AG20443 (cell line): ENCODE measurements around the gene SIM2.

Experiments
- DNase-seq: peaks from one replicate; pipeline ENCODE4 v3.0.0; 2012; ENCODE audit warnings: low spot score, mixed read lengths

Gene SIM2

DNA sequence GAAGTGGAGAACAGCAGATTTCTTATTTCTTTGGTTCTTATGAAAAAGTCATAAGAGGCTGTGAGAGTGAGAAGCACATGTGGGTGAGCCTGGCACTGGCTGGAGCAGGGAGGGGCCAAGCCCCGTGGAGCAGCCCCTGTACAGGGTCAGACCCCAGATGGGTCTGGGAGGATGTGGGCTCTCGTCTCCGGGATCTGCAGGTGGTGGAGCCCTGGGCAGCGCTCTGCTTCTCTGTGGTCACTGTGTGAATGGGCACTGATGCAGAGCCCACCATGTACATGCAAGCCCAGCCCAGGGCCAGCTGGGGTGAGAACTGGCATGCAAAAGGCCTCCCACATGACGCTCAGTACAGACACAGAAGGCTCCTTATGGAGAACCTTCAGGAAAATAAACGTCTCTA, 67.6 kb downstream of the SIM2 start:
- DNase-seq, result no peak

DNA sequence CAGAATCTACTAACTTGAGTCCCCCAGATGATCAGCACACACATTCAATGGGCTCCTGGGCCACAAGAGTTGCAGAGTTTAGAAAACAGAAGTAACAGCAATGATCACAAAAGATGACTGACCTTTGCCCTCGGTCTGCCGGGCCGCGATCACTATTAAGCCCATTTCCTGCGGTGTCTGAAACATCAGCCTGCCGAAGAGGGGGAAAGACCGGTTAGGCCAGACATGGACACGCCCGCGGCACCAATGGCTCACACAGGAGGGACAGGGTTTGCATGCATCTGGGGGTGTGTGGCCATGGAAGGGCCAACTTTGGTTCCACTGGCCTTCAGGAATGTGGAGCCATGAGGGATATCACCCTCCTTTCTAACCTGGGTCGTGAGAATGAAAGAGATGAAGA, 68.2 kb downstream of the SIM2 start:
- no peak for DNase-seq

DNA sequence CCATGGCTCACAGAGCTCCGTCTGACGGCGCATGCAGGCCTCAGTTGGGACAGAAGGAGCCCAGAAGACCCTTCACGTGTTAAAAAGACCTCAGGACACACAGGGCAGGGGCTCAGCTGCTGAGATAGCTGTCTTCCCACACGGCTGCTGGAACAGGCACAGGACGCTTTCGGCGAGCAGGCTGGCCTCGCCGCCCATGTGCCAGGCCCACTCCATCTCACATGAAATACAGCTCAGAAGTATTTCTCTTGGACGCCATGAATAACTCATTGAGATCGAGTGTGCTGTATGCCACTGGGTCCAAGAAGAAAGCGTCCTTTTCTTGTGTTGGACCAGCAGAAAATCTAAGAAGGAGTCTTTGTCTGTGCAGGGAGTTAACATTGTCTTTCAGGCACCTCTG, 69.6 kb downstream of the SIM2 start:
- no peak for DNase-seq

DNA sequence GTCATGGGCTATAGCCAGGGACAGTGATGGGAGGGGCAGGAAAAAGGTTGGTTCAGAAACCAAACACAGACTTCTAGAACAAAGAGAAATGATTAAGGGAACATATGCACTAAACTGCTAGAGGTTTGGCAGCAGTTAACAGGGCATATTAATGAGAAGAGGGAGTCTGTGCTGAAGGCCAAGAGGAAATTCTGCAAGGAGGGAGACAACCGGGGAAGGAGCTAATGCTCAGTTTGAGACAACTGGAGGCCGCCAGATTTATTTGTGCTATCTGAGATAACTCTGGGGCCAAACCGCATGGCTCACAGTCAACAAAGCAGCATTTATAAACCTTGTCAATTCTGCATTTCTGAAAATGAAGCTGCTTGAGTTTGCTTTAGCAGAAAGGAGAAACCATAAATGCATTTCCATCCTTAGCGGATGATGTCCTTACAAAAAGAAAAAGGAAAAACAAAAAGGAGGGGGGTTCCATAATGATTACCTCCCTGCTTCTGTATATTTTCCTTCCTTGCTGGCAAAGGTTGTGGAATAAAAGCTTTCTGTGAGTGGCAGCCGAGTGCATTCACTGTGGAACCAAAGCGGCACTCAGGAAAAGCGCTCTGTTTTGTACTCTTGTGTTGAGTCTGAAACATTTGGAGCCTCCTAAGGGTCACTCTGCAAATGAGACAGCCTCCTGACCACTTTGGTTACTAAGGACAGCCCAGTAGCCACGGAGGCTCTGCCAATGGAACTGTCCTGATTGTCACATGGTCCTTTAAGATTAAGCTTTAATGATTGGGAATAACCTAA, 70.3 kb downstream of the SIM2 start:
- no peak for DNase-seq

DNA sequence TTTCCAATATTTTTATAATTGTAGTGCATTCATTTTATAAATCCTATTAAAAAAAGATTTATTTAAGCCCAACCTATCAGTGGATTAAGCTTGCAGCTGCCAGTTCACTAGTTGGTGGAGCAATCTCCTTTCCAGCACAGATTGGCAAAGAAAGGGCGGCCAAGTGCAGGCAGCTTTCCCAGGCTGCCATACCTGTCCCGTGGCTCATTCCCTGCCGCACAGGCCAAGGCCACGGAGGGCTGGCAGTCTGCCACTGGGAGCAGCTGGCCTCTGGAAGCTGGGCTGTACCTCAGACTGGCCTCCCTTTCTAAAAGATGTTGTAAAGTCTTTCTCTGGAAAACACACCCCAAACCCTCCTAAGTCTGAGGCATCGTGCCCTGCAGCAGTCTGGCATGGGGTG, 74.2 kb downstream of the SIM2 start:
- DNase-seq, result peak; percentile 70

DNA sequence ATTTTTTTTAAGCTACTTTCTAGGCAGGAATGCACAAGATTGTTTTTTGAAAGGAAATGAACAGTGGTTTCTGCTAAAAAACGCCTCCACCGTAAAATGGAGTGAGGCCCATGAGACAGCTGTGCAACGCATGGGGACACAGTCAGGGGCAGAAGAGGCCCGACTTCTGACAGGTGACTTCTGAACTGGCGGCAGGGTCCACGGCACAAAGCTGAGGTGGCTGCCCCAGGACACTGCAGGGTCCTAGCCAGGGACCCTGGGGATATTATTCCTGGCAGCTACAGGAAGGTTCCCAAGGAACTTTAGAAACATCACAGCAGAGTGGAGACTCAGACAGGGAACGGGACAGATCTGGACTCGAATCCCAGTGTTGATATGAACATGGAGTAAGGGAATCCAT, 75.1 kb downstream of the SIM2 start:
- DNase-seq, result no peak

DNA sequence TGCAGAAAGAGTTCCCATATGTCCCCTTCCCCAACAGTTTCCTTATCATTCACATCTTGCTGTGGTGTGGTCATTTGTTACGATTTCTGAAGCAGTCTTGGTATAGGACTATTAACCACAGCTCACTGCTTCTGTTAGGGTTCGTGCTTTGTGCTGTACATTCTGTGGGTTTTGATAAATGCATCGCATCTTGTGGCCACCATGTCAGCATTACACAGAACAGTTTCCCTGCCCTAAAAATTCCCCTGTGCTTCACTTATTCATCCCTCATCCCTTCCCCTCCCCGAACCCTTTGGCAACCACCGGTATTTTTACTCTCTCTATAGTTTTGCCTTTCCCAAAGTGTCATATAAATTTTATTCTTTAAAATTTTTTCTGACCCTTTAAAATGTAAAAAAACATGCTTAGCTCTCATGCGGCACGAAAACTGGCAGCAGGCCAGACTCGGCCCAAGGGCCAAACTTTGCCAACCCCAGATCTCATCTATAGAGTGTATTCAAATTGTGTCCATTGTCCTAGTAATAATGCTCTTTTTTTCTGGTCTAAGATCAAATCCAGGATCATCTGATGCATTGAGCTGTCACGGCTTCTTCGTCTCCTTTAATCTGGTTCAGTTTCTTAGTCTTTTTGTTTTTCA, 78.2 kb downstream of the SIM2 start:
- no peak for DNase-seq

DNA sequence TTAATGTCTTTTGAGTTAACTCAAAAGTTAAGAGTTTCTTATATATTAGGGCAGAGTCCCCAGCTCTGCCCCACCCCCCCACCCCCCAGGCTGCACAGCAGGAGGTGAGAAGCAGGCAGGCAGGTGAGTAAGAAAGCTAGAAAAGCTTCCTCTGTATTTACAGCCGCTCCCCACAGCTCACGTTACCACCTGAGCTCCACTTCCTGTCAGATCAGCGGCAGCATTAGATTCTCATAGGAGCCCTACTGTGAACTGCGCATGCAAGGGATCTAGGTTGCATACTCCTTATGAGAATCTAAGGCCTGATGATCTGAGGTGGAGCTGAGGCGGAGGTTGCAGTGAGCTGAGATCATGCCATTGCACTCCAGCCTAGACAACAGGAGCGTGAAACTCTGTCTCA, 81.9 kb downstream of the SIM2 start:
- no peak for DNase-seq

DNA sequence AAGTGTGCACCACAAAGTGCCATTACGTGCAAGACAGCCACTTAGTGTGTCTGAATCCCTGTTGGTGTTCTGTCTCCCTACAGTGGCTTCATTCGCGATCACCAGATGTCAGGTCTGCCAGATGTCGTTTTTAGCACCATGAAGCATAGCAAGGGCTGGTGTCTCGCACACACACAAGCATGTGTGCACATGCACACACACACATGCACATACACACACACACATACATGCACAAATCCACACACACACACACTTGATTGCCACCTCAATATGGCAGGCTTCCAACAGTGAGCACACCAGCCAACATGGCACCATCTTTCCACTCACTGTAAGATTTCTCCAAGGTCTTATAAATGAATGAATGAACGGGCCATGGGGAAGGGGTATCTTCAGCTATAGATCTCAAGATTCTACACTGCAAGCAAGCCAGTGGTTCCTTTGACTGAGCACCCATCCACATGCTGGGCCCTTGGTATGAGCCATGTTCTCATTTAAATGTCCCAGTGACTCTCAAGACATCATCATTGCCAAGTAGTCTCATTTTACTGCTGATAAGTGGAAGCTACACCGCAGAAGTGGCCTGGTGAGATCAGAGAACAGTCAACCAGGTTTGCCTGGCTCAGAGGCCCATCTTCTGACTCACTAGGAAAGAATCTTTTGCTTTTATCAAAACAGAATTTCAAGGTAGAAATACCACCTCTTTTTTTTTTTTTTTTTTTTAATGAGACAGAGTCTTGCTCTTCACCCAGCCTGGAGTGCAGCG, 84.9 kb downstream of the SIM2 start:
- DNase-seq, result no peak

DNA sequence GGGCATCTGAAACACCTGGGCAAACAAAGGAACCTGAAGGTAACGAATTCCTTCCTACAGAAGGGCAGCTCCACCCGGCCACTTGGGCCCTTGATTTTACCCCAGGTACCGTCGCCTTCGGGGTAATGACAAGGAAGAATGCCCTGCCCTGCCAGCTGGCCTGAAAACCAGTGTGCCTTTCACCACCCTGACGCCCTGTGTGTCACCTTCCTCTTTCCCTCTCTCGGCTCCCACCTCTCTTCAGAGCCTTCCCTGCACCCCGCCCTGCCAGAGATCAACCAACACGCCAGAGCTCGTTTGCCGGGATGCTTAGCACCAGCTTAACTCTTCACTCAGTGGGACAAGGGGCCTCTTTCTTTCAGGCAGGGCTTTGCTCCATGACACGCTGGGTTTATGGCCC, 86.0 kb downstream of the SIM2 start:
- no peak for DNase-seq

DNA sequence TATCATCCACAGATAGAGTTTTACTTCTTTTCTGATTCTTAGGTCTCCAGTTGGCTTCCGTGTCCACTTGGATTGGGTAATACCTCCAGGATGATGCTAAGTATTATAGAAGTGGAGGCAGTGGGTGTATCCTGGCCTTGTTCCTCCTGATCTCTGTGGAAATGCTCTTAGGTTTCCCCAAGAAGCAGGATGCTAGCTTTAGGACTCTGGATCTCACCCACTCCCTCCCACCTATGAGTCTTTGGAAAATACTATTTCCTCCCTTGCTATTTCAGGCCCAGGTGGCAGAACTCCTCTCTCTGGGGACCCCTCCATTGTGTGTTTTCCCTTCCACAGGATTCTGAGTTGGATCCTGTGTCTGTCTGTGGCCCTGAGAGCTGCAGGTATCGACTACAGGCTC, 86.7 kb downstream of the SIM2 start:
- no peak for DNase-seq

DNA sequence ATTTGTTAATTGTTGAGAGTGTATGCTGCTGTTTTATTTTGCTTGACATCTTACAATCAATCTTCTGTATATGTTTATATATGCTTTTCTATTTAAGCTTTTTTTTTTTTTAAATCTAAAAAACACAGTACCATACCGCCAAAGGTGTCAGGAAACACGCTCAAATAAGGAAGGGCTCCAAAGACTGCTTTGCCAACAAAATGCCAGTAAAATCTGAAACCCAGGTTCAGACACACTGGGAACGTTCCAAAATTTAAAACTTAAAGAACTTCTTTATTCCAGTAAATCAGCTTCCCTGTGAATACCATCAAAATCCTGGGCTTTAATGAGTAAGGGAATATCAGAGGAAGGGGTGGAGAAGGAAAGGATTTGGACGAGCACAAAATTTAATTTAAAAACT, 87.3 kb downstream of the SIM2 start:
- no peak for DNase-seq

DNA sequence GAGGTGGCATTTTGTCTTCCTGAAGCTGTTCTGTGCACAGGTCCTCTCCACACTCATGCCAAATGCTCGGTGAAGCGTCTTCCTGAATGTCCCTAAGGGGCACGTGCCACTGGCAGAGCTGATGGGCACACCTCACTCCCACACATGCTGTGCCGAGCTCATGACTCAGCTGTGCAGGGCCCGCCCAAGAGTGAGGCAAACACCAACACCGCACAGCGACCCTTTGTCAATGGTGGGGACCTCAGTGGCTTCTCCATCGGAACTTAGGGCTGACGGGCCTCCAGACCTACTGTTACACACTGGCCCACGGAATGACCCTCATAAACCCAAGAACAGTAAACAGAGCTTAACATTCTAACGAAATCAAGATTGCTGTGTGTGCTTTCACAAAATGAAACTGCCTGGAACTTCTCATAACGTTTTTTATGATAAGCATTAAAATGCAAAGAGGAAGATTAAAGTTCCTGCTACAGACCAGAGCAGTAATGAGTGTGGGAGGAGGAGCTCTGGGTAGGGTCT, 89.3 kb downstream of the SIM2 start:
- no peak for DNase-seq

DNA sequence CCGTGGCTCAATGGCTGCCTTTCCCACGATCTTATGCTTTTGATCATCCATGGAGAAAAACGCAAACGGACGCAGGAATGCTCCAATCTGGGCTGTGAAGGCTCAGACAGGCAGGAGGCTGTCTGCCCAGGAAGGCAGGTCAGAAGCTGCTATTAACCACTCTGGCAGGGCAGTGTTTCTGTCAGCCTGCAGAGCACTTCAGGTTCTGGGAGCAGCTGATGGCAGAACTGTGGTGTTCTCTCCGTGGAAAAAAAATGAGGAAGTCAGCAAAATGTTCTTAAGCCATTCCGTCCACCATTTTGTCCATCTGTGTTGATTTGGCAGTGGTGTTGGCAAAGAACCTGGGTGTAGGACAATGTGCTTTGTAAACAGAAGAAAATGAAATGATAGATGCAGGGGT, 91.7 kb downstream of the SIM2 start:
- no peak for DNase-seq

DNA sequence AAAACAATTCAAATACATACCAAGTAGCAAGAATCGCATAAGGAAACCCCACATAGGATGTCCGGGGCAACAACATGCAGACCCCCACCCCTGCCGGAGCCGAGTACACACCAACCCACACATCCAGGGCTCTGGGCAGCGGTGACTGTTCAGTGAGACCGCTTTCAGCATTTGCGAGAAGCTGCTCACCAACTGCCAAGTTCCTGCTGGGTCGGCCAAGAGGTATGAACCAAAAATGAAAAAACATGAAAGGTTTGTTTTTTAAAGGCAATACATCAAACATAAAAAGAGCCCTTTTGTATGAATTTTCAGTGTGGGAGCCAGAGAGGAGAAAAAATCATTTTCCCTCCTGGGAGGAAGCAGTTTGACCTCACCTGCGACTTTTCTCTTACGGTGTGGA, 92.3 kb downstream of the SIM2 start:
- DNase-seq, result no peak

DNA sequence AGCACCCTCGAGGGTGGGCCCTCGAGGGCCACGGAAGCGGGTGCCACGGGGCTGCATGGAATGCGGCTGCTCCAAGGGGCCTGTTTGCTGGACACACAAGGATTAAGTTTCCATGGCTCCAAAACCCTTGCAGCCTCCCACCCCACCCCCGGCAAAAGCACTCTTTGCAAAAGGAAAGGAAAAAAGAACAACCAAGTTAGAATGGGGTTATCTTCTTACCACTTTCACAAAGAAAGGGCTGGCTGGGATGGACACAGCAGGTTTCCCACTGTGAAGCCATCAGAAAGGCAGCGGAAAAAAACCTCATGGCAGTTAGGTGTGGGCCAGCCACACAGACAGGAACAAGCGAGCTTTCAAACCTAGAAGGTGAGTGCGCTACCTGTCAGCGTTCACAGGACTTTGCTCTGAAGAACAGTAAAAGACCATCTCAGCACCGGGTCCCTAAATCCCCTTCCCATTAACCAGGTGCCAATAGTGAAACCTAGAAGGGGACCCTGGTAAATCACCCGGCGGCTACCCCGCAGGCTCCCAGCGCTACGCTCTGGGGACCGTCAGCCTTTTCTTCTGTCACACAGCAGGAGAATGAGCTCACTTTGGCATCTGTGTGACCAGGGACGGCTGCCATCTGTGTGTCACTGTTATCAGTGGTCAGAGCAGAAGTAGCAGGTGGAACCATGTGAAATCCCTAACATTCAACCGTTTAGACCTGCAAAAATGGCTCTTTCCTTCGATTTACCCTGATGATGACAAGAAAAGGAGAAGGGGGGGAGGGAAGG, 93.0 kb downstream of the SIM2 start:
- DNase-seq, result no peak

DNA sequence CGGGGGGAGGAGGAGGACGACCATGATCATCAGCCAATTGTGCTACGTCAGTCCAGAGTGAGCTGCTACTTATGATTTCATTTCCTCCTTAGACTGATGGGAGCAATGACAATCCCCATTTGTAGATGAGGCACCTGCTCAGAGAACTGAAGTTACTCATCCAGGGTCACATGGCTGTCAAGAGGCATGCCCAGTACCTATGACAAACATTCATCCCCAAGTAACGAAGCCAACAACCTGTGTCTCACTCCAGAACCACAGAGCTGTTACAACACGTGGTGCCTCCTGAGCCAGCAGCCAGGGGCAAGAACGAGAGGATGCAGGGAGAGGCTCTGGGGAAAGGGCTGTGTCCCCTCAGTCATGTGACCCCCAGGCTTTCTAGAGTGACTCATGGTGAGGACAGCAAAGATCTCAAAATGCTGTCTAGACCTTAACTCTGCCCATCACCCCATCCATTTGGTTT, 93.6 kb downstream of the SIM2 start:
- DNase-seq, result no peak

DNA sequence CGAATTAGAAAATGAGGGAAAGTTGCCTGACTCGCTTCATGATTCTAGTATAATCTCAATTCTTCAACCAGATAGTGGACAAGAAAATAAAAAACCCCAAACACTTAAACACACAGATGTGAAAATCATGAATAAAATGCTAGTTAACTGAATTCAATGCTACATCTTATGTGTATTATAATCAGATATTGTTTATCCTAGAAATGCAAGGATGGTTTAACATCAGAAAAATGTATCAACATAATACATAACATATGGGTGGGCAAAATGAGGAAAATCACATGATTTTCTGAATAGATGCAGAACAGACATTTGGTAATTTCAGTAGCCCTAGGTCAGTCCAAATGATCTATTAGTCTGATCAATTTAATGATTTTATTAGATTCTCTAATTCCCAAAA, 97.2 kb downstream of the SIM2 start:
- no peak for DNase-seq

DNA sequence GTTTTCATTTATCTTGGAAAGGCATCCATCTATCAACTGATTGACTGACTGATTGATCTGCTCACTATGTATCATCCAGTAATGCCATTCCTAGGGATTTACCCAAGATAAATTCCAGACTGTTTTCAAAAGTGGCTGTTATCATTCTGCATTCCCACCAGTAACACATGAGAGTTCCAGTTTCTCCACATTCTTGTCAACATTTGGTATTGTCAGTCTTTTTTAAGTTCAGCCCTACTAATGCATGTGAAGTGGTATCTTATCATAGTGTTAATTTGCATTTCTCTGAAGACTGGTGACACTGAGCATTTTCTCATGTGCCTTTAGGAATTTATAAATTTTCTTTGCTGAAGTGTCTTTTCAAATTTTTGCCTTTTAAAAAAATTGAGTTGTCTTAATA, 99.6 kb downstream of the SIM2 start:
- no peak for DNase-seq
